CD4-positive, alpha-beta memory T cell (primary cell): Measurements from ENCODE around the gene ZC3H18. TPM values are rescaled to one million over a fixed set of nuclear protein-coding genes. Genes with fewer than 3 reads are reported as not detected.

Experiments used
- CTCF ChIA-PET: fragments of 350-600 bp; sonication (Branson Sonifier 250); formaldehyde crosslinking; loops from one replicate; lab custom pipeline; 2021; ENCODE audit warnings: inconsistent platforms; ENCODE audit not compliant: partially characterized antibody; lab: Charles Lee
- POLR2A ChIA-PET: fragments of 350-600 bp; sonication (Branson Sonifier 250); formaldehyde crosslinking; loops from one replicate; lab custom pipeline; 2021; ENCODE audit not compliant: partially characterized antibody; lab: Charles Lee
- DNase-seq, 5 donors: peaks; one replicate each; pipeline versions ENCODE4 v3.0.0 to v3.0.0-alpha.2; 2020 to 2022; ENCODE audit warnings: mixed read lengths in 1 of 5
- H3K27ac ChIP-seq: one replicate; pipeline ENCODE4 v1.7.0; 2013; ENCODE audit warnings: low read depth, low read length
- H3K27me3 ChIP-seq: 2 replicates; pipeline ENCODE4 v1.7.0; 2013; ENCODE audit warnings: mild to moderate bottlenecking, low read length, moderate library complexity; ENCODE audit not compliant: insufficient read depth
- H3K36me3 ChIP-seq: 2 replicates; pipeline ENCODE4 v1.7.0; 2013; ENCODE audit warnings: mild to moderate bottlenecking, low read length, moderate library complexity; ENCODE audit not compliant: insufficient read depth
- H3K4me1 ChIP-seq: 2 replicates; pipeline ENCODE4 v1.7.0; 2013; ENCODE audit warnings: mild to moderate bottlenecking, low read length, moderate library complexity; ENCODE audit not compliant: insufficient read depth
- H3K4me3 ChIP-seq, 2 donors: one replicate each; pipeline ENCODE4 v1.7.0; 2013; ENCODE audit warnings: low read length in 2 of 2, mild to moderate bottlenecking in 1 of 2
- H3K9me3 ChIP-seq, 2 donors: one replicate each; pipeline ENCODE4 v1.7.0; 2013; ENCODE audit warnings: low read length in 2 of 2, control low read depth in 1 of 2; ENCODE audit not compliant: control insufficient read depth in 1 of 2
- H3K27ac Mint-ChIP-seq, 7 donors: one replicate each; pipeline ENCODE4 v1.8.0; 2020 to 2021; ENCODE audit warnings: mixed read lengths in 7 of 7, mild to moderate bottlenecking in 6 of 7, inconsistent platforms in 3 of 7, moderate library complexity in 3 of 7
- H3K27me3 Mint-ChIP-seq, 2 donors: one replicate each; pipeline ENCODE4 v1.8.0; 2020 to 2021; ENCODE audit warnings: mixed read lengths in 2 of 2
- H3K36me3 Mint-ChIP-seq, 2 donors: one replicate each; pipeline ENCODE4 v1.8.0; 2020 to 2021; ENCODE audit warnings: mixed read lengths in 2 of 2, inconsistent platforms in 1 of 2, mild to moderate bottlenecking in 1 of 2
- H3K4me1 Mint-ChIP-seq, 4 donors: one replicate each; pipeline ENCODE4 v1.8.0; 2020 to 2021; ENCODE audit warnings: mixed read lengths in 4 of 4, mild to moderate bottlenecking in 1 of 4
- H3K4me3 Mint-ChIP-seq, 8 donors: one replicate each; pipeline ENCODE4 v1.8.0; 2020 to 2021; ENCODE audit warnings: mixed read lengths in 8 of 8, mild to moderate bottlenecking in 7 of 8, moderate library complexity in 6 of 8, inconsistent platforms in 3 of 8
- H3K9me3 Mint-ChIP-seq, 8 donors: one replicate each; pipeline ENCODE4 v1.8.0; 2020 to 2021; ENCODE audit warnings: mixed read lengths in 8 of 8, mild to moderate bottlenecking in 5 of 8, inconsistent platforms in 3 of 8, moderate library complexity in 1 of 8
- intact Hi-C: fragments of 100-400 bp; cut with micrococcal nuclease; formaldehyde crosslinking; loops from one replicate; pipeline ENCODE4 v1.15.1; 2023
- polyA plus RNA-seq, 2 donors: library from polyadenylated mRNA; unstranded; fragments of 300-500 nt; fragmentation: Illumina TruSeq; gene quantifications; one replicate each; pipeline ENCODE4 v1.2.3, GENCODE V29; 2021
- total RNA-seq, 2 experiments: library from RNA; stranded (reverse); gene quantifications; one replicate each; pipeline ENCODE4 v1.2.3, GENCODE V29; 2021

The ZC3H18 gene
- 10 to 100 TPM; 84.5 to 91.5 TPM for total RNA-seq
- 10 to 100 TPM in 1 of 2 donors, 1 to 10 TPM in 1; 3.0 to 23.5 TPM for polyA plus RNA-seq

- ChIA-PET POLR2A (interaction anchor here (1.0 to 2.9 kb wide), 25 partner anchors 9 to 647 kb away, joined by 3 to 42 read pairs (median 6); partner anchors contain the start of genes CTU2, GALNS, MVD and RNF166), CTCF (interaction anchor here (1.0 to 2.2 kb wide), 8 partner anchors 9 to 125 kb away, joined by 3 to 10 read pairs (median 4); no protein-coding TSS in a partner anchor)
- Histone ChIP-seq H3K9me3 (no peaks in the 10 kb centered on the region), H3K27me3 (no peaks in the 10 kb centered on the region), H3K36me3 (peaks cover 8% of the 10 kb centered on the region), H3K4me1 (peaks cover 24% of the 10 kb centered on the region), H3K27ac (peak within 1 kb of the TSS; percentile 76), H3K4me3 (peak within 1 kb of the TSS; percentile 54 to 84)
- Mint-ChIP-seq H3K27me3 (no peaks in the 10 kb centered on the region), H3K36me3 (peaks cover 0 to 26% of the 10 kb centered on the region in 2 donors), H3K9me3 (peaks cover 0 to 2% (median 0%) of the 10 kb centered on the region in 8 donors), H3K27ac (peak within 1 kb of the TSS; percentile 87 to 95 (median 90)), H3K4me3 (peak within 1 kb of the TSS; percentile 85 to 91 (median 90)), H3K4me1 (peaks cover 14 to 40% (median 26%) of the 10 kb centered on the region in 4 donors)
- peak; percentile 93 to 96 (median 96) for DNase-seq
- intact Hi-C loops = loop anchor here (1.0 kb wide), 7 partner anchors 81 to 647 kb away; partner anchors contain the start of genes BANP, CTU2, CYBA and MVD
Observed at GRCh38 chr16:88569985-88570690, at the start of gene ZC3H18. ZC3H18 (plus strand) TSS chr16:88570403; CDS start chr16:88577124, 6,721 bp downstream.

DNA sequence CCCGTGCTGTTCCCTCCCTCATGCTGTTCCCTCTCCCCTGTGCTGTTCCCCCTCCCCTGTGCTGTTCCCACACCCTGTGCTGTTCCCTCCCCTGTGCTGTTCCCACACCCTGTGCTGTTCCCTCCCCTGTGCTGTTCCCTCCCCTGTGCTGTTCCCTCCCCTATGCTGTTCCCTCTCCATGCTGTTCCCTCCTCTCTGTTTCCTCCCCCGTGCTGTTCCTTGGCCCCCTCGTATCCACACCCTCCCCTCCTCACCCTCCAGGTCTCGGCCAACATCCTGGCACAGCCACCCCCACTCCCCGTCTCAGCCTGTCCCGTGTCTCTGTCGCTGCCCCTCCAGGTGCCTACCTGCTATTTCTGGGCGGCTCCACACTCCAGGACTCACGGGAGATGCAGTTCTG, 48.5 kb upstream of the ZC3H18 start:
- no peaks in the 10 kb centered on the region for H3K27me3 ChIP-seq
- POLR2A ChIA-PET = no interaction called here
- CTCF ChIA-PET = no interaction called here
- H3K4me1 ChIP-seq = no peaks in the 10 kb centered on the region
- H3K9me3 Mint-ChIP-seq = peaks cover 0 to 3% (median 0%) of the 10 kb centered on the region in 8 donors
- no peak overlapping the region for H3K4me3 Mint-ChIP-seq
- H3K36me3 ChIP-seq = no peaks in the 10 kb centered on the region
- no peak overlapping the region for H3K4me3 ChIP-seq
- DNase-seq = no peak
- intact Hi-C loops = no loop called here
- H3K9me3 ChIP-seq = no peaks in the 10 kb centered on the region
- H3K36me3 Mint-ChIP-seq = peaks cover 3 to 7% of the 10 kb centered on the region in 2 donors
- H3K27me3 Mint-ChIP-seq = no peaks in the 10 kb centered on the region
- peak overlapping the region in 2 of 7 donors; percentile 36 to 67 for H3K27ac Mint-ChIP-seq
- no peak overlapping the region for H3K27ac ChIP-seq
- peaks cover 2 to 15% (median 13%) of the 10 kb centered on the region in 4 donors for H3K4me1 Mint-ChIP-seq

DNA sequence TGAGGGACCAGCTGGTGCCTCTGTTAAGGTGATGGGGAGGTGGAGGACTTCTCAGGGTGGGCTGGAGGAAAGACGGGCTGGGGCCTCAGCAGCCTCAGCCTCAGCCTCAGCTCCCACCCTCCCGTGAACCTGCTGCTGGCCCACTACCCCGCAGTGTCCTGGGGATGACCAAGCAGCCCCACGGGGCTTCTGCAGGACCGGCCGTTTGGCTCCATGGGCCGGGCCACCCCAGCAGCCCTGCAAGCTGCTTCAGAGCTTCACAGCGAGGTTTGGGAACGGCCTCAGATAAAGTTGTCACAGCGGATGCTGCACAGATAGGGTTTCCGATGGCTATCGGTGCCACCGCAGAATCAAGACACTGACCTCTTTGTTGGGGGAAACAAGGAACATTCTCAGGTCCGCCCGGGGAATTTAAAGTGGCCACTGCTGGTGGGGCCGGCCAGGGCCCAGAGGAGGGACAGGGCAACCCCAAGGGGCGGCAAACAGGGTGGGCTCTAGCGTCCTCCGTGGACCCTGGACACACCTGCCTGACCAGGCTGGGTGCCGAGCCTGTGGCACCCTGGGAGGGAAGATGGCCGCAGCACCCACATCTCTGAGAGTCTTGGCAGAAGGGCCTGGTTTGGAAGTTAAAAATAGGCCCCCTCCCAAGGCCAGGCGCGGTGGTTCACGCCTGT, 47.8 kb upstream of the ZC3H18 start:
- no peak for DNase-seq
- Histone ChIP-seq H3K4me1 (no peaks in the 10 kb centered on the region), H3K36me3 (no peaks in the 10 kb centered on the region), H3K4me3 (no peak overlapping the region), H3K9me3 (no peaks in the 10 kb centered on the region), H3K27me3 (no peaks in the 10 kb centered on the region), H3K27ac (no peak overlapping the region)
- ChIA-PET CTCF (no interaction called here), POLR2A (no interaction called here)
- intact Hi-C loops = no loop called here
- H3K36me3 Mint-ChIP-seq = peaks cover 3 to 7% of the 10 kb centered on the region in 2 donors
- H3K4me1 Mint-ChIP-seq = peaks cover 2 to 14% (median 13%) of the 10 kb centered on the region in 4 donors
- no peak overlapping the region for H3K4me3 Mint-ChIP-seq
- peak overlapping the region in 4 of 7 donors; percentile 31 to 80 (median 66) for H3K27ac Mint-ChIP-seq
- H3K9me3 Mint-ChIP-seq = peaks cover 0 to 3% (median 0%) of the 10 kb centered on the region in 8 donors
- no peaks in the 10 kb centered on the region for H3K27me3 Mint-ChIP-seq

DNA sequence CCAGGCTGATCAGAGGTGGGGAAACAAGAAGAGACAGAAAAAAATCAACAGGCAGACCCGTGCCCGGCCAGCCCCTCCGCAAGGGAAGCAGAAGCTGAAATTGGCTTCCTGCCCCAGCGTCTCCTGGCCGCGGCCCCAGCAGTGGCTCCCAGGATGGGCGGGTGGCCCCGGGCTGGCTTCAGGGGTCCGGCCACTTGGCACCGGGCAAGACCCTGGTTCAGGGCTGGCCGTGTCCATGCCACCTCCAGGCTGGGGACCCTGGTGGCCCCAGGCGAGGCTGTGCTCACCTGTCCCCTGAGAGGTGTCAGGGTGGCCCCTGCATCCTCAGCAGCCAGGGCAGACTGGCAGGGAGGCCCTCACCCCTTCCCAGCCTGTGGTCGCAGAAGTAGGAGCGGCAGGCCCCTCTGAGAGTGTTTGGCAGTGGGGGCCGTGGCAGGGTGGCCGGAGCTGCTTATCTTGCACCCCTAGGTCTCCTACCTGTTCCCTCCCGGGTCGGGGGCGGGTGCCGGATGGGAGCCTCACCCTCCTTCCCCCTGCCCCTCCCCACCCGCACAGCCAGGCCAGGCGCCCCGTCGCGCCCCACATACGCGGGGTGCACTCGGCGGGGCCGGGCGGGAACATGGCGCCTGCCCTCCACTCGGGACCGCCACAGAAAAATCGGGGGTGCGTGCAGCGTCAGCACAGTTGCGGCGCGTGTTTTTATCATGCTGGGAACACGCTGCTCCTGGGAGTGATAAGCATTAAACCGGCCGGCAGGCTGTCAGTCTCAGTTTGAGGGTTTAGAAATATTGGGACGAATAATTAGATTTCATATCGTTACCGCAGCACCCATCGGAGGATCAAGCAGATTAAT, 46.7 kb upstream of the ZC3H18 start:
- peak overlapping the region in 3 of 7 donors; percentile 22 to 65 (median 40) for H3K27ac Mint-ChIP-seq
- no peak for DNase-seq
- H3K27me3 Mint-ChIP-seq = no peaks in the 10 kb centered on the region
- H3K4me1 Mint-ChIP-seq = peaks cover 2 to 14% (median 10%) of the 10 kb centered on the region in 4 donors
- peaks cover 0 to 2% (median 0%) of the 10 kb centered on the region in 8 donors for H3K9me3 Mint-ChIP-seq
- Histone ChIP-seq H3K27ac (no peak overlapping the region), H3K9me3 (no peaks in the 10 kb centered on the region), H3K27me3 (no peaks in the 10 kb centered on the region), H3K4me3 (no peak overlapping the region), H3K36me3 (no peaks in the 10 kb centered on the region), H3K4me1 (no peaks in the 10 kb centered on the region)
- H3K36me3 Mint-ChIP-seq = peaks cover 2 to 7% of the 10 kb centered on the region in 2 donors
- intact Hi-C loops = no loop called here
- ChIA-PET POLR2A (no interaction called here), CTCF (no interaction called here)
- H3K4me3 Mint-ChIP-seq = no peak overlapping the region

DNA sequence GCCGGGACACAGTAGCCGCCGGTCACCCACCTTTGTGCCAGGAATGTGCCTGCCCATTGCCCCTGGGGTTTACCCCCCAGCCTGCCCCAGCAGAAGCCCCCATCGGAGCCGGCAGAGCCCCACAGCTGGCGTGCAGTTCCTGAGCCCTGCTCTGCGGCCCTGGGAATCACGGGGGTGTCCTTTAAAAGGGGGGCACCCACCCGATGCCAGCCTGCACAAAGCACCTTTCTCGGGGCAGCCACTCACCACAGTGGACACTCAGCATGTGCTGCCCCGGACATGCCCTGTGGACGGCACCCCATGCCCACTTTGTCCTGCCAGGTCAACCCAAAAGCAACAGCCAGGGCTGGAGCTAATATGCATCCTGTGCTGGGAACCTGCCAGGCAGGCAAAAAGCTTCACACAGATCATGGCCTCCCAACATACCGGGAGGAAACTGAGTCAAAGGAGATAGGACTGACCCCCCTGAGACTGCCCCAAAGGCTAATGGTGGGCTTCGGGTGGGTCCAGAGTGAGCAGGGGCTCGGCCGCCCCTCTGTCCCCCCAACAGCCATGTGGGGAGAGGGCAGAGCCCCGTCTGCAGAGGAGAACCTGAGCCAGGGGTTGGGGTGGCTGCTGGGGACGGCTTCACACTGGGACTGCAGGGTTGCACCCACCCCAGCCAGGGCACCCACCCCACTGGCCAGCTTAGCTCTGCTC, 45.8 kb upstream of the ZC3H18 start:
- Histone ChIP-seq H3K27me3 (no peaks in the 10 kb centered on the region), H3K4me3 (no peak overlapping the region), H3K9me3 (no peaks in the 10 kb centered on the region), H3K27ac (no peak overlapping the region), H3K4me1 (no peaks in the 10 kb centered on the region), H3K36me3 (no peaks in the 10 kb centered on the region)
- no peaks in the 10 kb centered on the region for H3K9me3 Mint-ChIP-seq
- ChIA-PET CTCF (interaction anchor here (0.8 kb wide), 1 partner anchor 86 kb away, joined by 3 read pairs; no protein-coding TSS in a partner anchor), POLR2A (no interaction called here)
- intact Hi-C loops = no loop called here
- H3K27me3 Mint-ChIP-seq = no peaks in the 10 kb centered on the region
- H3K4me1 Mint-ChIP-seq = peaks cover 2 to 14% (median 8%) of the 10 kb centered on the region in 4 donors
- peak overlapping the region in 1 of 7 donors; percentile 73 for H3K27ac Mint-ChIP-seq
- peaks cover 0 to 2% of the 10 kb centered on the region in 2 donors for H3K36me3 Mint-ChIP-seq
- no peak overlapping the region for H3K4me3 Mint-ChIP-seq
- DNase-seq = no peak

GRCh38 chr16:88524973-88525662, 45.1 kb upstream of the ZC3H18 start:
- peak overlapping the region; percentile 29 to 85 (median 62) for H3K27ac Mint-ChIP-seq
- intact Hi-C loops = loop anchor here (5.0 kb wide), 2 partner anchors 48 to 68 kb away; no protein-coding TSS in a partner anchor
- H3K9me3 Mint-ChIP-seq = no peaks in the 10 kb centered on the region
- H3K9me3 ChIP-seq = no peaks in the 10 kb centered on the region
- no peaks in the 10 kb centered on the region for H3K27me3 Mint-ChIP-seq
- H3K36me3 Mint-ChIP-seq = peaks cover 0 to 2% of the 10 kb centered on the region in 2 donors
- H3K4me1 Mint-ChIP-seq = peaks cover 2 to 14% (median 5%) of the 10 kb centered on the region in 4 donors
- no peak overlapping the region for H3K27ac ChIP-seq
- POLR2A ChIA-PET = interaction anchor here (1.0 kb wide), 1 partner anchor 70 kb away, joined by 3 read pairs; no protein-coding TSS in a partner anchor
- CTCF ChIA-PET = interaction anchor here (0.8 to 1.4 kb wide), 2 partner anchors 80 to 87 kb away, joined by 3 to 4 read pairs; no protein-coding TSS in a partner anchor
- H3K4me3 ChIP-seq = no peak overlapping the region
- H3K4me1 ChIP-seq = no peaks in the 10 kb centered on the region
- no peak for DNase-seq
- H3K36me3 ChIP-seq = no peaks in the 10 kb centered on the region
- H3K27me3 ChIP-seq = no peaks in the 10 kb centered on the region
- no peak overlapping the region for H3K4me3 Mint-ChIP-seq
